Endothelial cell of umbilical vein (primary cell): ENCODE data around the gene LRRC74B.

Source experiments
- CTCF ChIP-seq, 2 donors: IDR thresholded peaks; 1 replicate in 1 of 2; 2 replicates in 1 of 2; pipeline ENCODE4 v1.5.1; 2011; ENCODE audit warnings: low read length in 2 of 2, mild to moderate bottlenecking in 2 of 2, moderate library complexity in 2 of 2, control low read depth in 1 of 2, inconsistent platforms in 1 of 2, low read depth in 1 of 2; ENCODE audit not compliant: insufficient read depth in 1 of 2; ENCODE audit errors: extremely low read depth in 1 of 2
- EZH2 ChIP-seq: IDR thresholded peaks from 2 replicates; pipeline ENCODE4 v1.6.1; 2012; ENCODE audit warnings: borderline replicate concordance, low read depth, mild to moderate bottlenecking, moderate library complexity, low read length, inconsistent platforms; ENCODE audit not compliant: severe bottlenecking
- FOS ChIP-seq: IDR thresholded peaks from 2 replicates; pipeline ENCODE4 v1.6.1; 2011; ENCODE audit warnings: mild to moderate bottlenecking, low read length, moderate library complexity, borderline replicate concordance; ENCODE audit not compliant: insufficient read depth
- JUN ChIP-seq: IDR thresholded peaks from 2 replicates; pipeline ENCODE4 v1.6.1; 2011; ENCODE audit warnings: borderline replicate concordance, low read depth; ENCODE audit not compliant: insufficient read length, insufficient read depth
- POLR2A ChIP-seq: IDR thresholded peaks from 2 replicates; pipeline ENCODE4 v1.6.1; 2012; ENCODE audit warnings: low read depth, mild to moderate bottlenecking, control low read depth, low read length
- POLR2AphosphoS5 ChIP-seq: IDR thresholded peaks from 2 replicates; pipeline ENCODE4 v1.6.1; 2012; ENCODE audit warnings: low read depth, mild to moderate bottlenecking, control low read depth, low read length, moderate library complexity; ENCODE audit not compliant: insufficient read depth

GRCh38 chr22:21047730-21048129 lies 2.0 kb downstream of the LRRC74B start:
- TF ChIP-seq POLR2A (no peak), CTCF (IDR thresholded peaks at IDR 0.05; ENCODE audit: extremely low read depth in 1 of 2, insufficient read depth in 1 of 2, low read depth in 1 of 2, low read length in 2 of 2) (no peak), POLR2AphosphoS5 (no peak), FOS (no peak), EZH2 (no peak), JUN (no peak)
